ENCODE data around the gene STK39. TPM values are rescaled to one million over a fixed set of nuclear protein-coding genes. Genes with fewer than 3 reads are reported as not detected.

STK39 gene
- total RNA-seq, 4 donors from 2014 or later: 18.4 to 65.0 (median 27.1) TPM

GRCh38 chr2:168062054-168062453 lies 185.3 kb downstream of the STK39 start:
- ATAC-seq (ENCODE audit: low FRiP score): no peak
- DNase-seq (ENCODE audit: low spot score): no peak
- no peak for TF ChIP-seq CTCF (IDR thresholded peaks at IDR 0.05)

GRCh38 chr2:168060986-168061750 lies 186.2 kb downstream of the STK39 start:
- ATAC-seq (ENCODE audit: low FRiP score): no peak
- DNase-seq (ENCODE audit: low spot score): no peak
- TF ChIP-seq CTCF (IDR thresholded peaks at IDR 0.05): no peak

GRCh38 chr2:168059758-168060157 lies 187.6 kb downstream of the STK39 start:
- no peak for ATAC-seq (ENCODE audit: low FRiP score)
- TF ChIP-seq CTCF (IDR thresholded peaks at IDR 0.05): no peak

GRCh38 chr2:168058675-168059074 lies 188.7 kb downstream of the STK39 start:
- TF ChIP-seq CTCF (IDR thresholded peaks at IDR 0.05): no peak
- ATAC-seq (ENCODE audit: low FRiP score) (no peak), DNase-seq (ENCODE audit: low spot score) (no peak)

More at GRCh38 chr2:168059758-168060157, 187.6 kb downstream of the STK39 start:
- DNase-seq (ENCODE audit: low spot score): no peak

GRCh38 chr2:168056242-168056787 lies 191.1 kb downstream of the STK39 start:
- DNase-seq (ENCODE audit: low spot score) (no peak), ATAC-seq (ENCODE audit: low FRiP score) (no peak)
- no peak for TF ChIP-seq CTCF (IDR thresholded peaks at IDR 0.05)

GRCh38 chr2:168054657-168055056 lies 192.7 kb downstream of the STK39 start:
- ATAC-seq (ENCODE audit: low FRiP score) (no peak), DNase-seq (ENCODE audit: low spot score) (no peak)
- no peak for TF ChIP-seq CTCF (IDR thresholded peaks at IDR 0.05)

- DNase-seq (ENCODE audit: low spot score) (no peak), ATAC-seq (ENCODE audit: low FRiP score) (no peak)
- TF ChIP-seq CTCF (IDR thresholded peaks at IDR 0.05): no peak
Observed at GRCh38 chr2:168053676-168054075, 193.7 kb downstream of the STK39 start.
